Hypothalamus (tissue), 51 donors: ENCODE measurements around the gene THSD7B.
"Not testable (repeated sequence)": the region's sequence is repeated elsewhere in the genome, so short reads cannot be mapped to it uniquely, and the experiment has no call there.

Experiments
- DNase-seq, 51 donors: peaks; one replicate each; lab custom pipeline; 2025; lab: John Stamatoyannopoulos, UW

The THSD7B gene

GRCh38 chr2:136929531-136929930 lies 164.2 kb downstream of the THSD7B start:
- no peak for DNase-seq

GRCh38 chr2:136932700-136933099 lies 167.4 kb downstream of the THSD7B start:
- no peak for DNase-seq

DNA sequence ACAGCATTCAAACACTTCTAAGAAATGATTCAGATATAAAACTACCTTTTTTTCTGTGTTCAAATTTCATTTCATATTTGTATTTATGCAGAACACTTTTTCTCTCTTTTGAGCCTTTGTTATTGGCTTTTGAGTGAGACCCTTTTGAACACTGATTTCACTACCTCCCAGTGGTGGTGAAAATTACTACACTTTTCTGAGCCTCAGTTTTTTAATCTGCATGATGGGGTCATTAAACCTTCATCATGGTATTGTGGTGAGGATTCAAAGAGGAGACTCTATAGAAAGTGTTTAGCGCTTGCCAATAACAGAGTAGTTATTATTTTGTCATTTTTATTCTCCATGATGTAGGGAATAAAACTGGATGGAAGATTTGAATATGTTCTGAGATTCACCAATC lies 169.8 kb downstream of the THSD7B start:
- no peak for DNase-seq

DNA sequence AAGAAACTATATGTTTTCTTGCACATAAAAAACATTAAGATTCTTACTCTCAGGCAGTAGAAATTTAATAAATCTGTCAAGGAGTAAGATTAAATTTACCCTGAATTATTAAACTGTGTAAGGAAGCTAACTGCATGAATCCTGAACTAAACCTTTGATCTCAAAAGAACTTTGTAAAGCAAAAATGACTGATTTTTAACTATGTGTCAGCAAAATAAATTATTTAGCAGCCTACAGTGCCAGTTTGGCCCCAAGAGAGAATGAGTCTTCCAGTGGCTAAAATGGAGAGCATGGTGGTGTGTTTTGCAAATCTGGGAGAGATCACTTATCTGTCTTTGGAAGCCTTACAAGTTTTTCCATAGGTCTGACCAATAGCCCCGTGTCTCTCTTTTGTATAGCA lies 190.7 kb downstream of the THSD7B start:
- no peak for DNase-seq

GRCh38 chr2:136957044-136957443 lies 191.7 kb downstream of the THSD7B start:
- DNase-seq = no peak

- DNase-seq = no peak
Observed at GRCh38 chr2:136962105-136962725, 196.9 kb downstream of the THSD7B start.

DNA sequence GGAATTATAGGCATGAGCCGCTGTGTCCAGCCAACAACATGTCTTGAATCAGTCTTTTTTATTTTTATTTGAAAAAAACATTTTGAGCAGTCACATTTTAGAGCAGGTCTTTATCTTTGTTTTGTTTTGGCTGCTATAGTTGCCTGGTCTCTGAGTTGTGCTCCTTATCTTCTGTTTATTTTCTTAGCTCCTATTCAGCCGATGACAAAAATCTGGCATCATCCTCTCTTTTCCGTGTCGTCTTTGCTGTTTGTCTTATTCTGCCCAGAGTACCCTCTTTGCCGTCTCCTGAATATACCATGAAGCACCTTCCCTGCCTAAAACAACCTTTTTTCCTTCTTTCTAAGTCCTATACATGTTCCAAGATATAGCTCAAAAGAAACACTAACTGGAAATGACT lies 201.1 kb downstream of the THSD7B start:
- DNase-seq = no peak

GRCh38 chr2:136980303-136980702 lies 215.0 kb downstream of the THSD7B start:
- no peak for DNase-seq

DNA sequence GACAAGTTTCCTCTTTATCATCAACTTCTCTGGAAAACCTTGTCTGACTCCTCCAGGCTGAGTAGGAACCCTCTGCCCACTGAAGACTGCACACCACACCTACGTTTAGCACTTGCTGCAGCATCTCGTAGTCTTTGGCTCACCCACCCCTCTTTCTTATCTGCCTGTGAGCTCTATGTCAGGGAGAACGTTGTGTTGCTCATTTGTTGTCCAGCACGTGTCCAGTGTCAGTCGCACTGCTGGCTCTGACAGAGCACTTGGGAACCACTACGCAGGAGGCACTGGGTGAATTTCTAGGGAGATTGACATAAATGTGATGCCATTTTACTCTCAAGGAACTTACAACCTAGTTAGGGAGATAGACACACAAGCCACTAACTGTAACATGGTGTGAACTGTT lies 216.3 kb downstream of the THSD7B start:
- not testable (repeated sequence) for DNase-seq

GRCh38 chr2:136985044-136985443 lies 219.7 kb downstream of the THSD7B start:
- no peak for DNase-seq

DNA sequence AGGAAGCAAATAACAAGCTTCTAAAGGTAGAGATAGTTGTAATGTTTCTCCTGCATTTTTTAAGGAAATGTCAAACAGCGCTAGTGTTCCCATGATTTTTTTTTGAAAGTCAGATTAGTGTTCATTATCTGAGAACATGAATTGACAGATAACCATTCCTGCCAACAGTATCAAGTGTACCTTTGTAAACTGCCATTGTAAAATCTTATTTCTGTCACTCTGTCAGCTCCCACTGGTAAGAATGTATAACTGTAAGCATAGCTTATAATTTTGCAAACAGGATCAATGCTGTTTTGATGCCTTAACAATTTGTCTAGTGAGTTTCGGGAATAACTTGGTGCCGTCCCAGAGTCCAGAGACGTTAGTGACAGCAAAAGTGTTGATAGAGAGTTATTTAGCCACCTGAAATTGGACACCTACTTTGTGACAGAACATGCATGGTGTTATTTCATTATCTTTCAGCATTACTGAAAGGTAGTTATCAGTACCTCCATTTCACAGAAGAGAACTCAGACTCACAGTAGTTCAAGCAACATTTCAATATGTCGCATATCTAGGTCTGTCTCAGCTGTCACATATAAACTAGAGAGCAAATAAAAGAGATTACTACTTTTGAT lies 221.4 kb downstream of the THSD7B start:
- DNase-seq = no peak

DNA sequence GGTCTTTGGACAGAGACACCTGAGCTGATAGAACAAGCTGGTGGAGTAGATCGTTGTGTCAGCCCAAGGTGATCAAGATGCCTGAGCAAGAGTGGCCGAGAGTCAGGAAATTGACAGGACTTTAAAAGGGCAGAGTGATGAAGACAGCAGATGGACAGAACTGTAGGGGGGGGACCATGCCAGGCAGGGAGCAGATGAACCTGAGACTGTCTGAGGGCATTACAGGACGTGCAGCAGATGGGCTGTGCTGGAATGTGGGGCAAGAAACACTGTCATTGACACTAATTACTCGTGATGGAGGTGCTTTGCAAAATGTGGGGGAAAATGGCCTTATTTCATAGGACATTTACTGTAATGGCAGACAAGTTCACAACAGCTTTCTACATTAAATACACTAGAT lies 225.0 kb downstream of the THSD7B start:
- no peak for DNase-seq

GRCh38 chr2:136994793-136995192 lies 229.4 kb downstream of the THSD7B start:
- no peak for DNase-seq

GRCh38 chr2:136997557-136997956 lies 232.2 kb downstream of the THSD7B start:
- DNase-seq = no peak

DNA sequence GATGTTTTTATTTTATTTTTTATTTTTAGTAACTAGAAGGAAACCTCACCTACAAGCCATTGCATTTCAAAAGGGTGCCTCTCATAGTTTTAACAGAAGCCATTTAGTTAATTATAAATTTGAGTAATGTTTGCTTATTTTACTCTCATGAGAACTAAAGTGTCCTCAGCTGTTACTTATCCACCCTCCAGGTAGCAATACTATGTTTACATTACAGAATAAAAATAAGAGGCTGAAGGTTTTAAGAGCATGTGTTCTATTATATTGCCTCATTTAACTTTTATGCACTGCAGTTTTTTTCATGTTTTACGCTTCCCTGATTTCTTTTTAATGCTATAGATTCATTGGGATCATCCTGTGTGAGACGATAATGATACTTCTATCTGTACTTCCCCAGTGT lies 235.5 kb downstream of the THSD7B start:
- DNase-seq = no peak

GRCh38 chr2:137002896-137003295 lies 237.6 kb downstream of the THSD7B start:
- DNase-seq = no peak

- DNase-seq = no peak
Observed at GRCh38 chr2:137005210-137005609, 239.9 kb downstream of the THSD7B start.

GRCh38 chr2:137007938-137008337 lies 242.6 kb downstream of the THSD7B start:
- DNase-seq = no peak

- no peak for DNase-seq
Observed at GRCh38 chr2:137009953-137010352, 244.6 kb downstream of the THSD7B start.

DNA sequence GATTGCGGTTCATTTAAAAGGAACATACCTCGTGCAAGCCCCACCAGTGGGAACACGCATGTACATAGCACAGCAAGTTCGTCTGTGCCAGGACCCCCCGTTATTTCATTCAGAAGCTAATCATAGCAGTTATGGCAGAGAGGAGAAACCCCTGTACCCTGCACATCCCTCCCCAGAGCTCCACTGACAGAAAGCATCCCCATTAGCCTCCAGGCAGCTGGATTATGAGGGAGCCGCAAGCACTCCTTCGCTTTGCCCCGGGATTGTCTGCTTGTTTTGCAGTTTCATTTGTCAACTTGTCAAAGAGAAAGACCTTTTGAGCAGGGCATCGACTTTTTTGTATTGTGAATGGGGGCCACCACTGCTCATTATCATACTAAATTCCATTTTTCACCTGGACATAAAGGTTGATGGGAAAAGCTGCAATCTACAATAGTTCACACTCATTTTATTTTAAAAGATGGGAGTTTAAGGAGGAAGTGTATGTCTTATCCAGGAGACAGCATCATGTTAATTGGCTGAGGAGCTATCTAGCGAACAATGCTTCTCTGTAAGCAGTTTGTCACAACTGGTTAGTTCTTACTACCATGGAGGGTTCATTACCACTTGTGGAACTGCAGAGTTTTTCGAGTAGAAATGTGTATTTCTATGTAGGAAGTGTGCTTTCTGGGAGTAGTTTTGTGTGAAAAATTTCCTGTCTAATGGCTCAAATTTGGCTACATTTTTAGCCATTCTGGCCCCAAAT lies 255.3 kb downstream of the THSD7B start:
- DNase-seq = no peak

DNA sequence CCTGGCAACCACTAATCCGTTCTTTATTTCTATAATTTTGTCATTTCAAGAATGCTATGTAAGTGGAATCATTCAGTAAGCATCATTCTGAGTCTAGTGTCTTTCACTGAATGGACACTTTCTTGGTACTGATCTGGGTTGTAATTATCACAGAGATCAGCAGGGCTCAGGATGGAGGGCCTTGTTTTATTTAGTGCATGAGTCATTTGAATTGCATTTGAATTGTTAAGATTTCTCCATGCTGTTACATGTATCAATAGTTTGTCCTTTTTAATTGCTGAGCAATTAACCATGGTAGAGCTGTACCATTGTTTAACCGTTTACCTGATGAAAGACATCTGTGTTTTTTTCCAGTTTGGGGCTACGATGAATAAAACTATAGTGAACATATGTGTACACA lies 256.4 kb downstream of the THSD7B start:
- DNase-seq = no peak

DNA sequence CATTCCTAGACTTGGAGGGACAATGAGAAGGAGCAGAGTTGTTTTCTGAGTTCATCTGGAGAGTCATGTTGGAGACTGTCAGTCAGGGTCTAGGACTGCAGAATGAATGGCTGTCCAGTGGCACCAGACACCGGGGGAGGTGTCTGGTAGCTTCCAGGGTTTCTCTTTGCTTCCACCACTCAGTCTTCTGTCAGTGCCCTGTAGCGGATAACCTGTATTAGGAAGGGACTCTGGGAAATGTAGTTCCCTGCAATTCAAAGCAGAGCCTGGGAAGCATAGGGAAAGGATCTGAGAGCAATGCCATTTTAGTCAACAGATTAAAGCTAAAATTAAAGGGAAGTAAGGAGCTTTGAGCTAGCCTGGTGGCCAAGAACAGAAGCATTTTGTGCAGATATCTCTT lies 257.9 kb downstream of the THSD7B start:
- no peak for DNase-seq
